Activated T-helper 17 cell treated with anti-CD3 and anti-CD28 coated beads, Interleukin-2, amount 50 U/mL, for 72 hours (primary cell): ENCODE data around the gene CDRT4. TPM values are rescaled to one million over a fixed set of nuclear protein-coding genes. Genes with fewer than 3 reads are reported as not detected.

Experiments
- ATAC-seq: fragments of 150-1000 bp; cut with Tn5 transposase; replicated peaks from 2 replicates; pipeline ENCODE4 v1.10.0; 2021; ENCODE audit warnings: mild to moderate bottlenecking, moderate library complexity
- H3K27ac Mint-ChIP-seq: one replicate; pipeline ENCODE4 v1.8.0; 2022; ENCODE audit warnings: mixed read lengths
- H3K27me3 Mint-ChIP-seq: one replicate; pipeline ENCODE4 v1.8.0; 2022; ENCODE audit warnings: mixed read lengths
- H3K36me3 Mint-ChIP-seq: one replicate; pipeline ENCODE4 v1.8.0; 2022; ENCODE audit warnings: low read depth, mild to moderate bottlenecking, mixed read lengths
- H3K4me1 Mint-ChIP-seq: one replicate; pipeline ENCODE4 v1.8.0; 2022; ENCODE audit warnings: mixed read lengths
- H3K4me3 Mint-ChIP-seq: one replicate; pipeline ENCODE4 v1.8.0; 2022; ENCODE audit warnings: mild to moderate bottlenecking, mixed read lengths
- H3K9me3 Mint-ChIP-seq: one replicate; pipeline ENCODE4 v1.8.0; 2022; ENCODE audit warnings: mixed read lengths
- total RNA-seq, 2 donors: library from RNA; stranded (reverse); gene quantifications; one replicate each; pipeline ENCODE4 v1.2.3, GENCODE V29; 2022

CDRT4 gene
- total RNA-seq, 2 donors from 2014 or later = 5.8 to 8.0 TPM

- ATAC-seq = peak; percentile 89
- Mint-ChIP-seq H3K36me3 (peaks cover 26% of the 10 kb centered on the region), H3K27me3 (no peaks in the 10 kb centered on the region), H3K27ac (peak overlapping the region; percentile 34), H3K9me3 (no peaks in the 10 kb centered on the region), H3K4me3 (no peak overlapping the region), H3K4me1 (peaks cover 6% of the 10 kb centered on the region)
Observed at GRCh38 chr17:15502369-15503112, 35.1 kb upstream of the CDRT4 start.

DNA sequence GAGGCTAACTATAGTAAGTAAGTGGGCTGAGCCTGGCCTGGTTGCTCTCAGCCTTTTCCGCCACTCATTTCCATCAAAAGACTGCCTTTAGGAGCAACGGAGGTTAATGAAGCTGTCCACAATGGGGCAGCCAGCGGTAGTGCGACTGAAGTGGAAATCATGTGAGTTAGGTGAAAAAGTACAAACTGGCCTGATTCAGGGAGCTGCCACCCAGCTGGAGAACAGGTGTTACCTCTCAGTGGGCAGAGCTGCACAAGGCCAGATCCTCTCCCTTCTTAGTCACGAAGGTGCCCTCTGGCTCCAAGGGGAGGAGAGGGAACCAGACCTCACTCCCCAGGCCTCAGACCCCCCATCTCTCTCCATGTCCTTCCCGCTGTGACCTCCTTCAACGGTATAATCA is 34.4 kb upstream of the CDRT4 start:
- H3K27ac Mint-ChIP-seq = no peak overlapping the region
- peaks cover 31% of the 10 kb centered on the region for H3K36me3 Mint-ChIP-seq
- H3K9me3 Mint-ChIP-seq = no peaks in the 10 kb centered on the region
- H3K4me3 Mint-ChIP-seq = no peak overlapping the region
- no peak for ATAC-seq
- H3K27me3 Mint-ChIP-seq = no peaks in the 10 kb centered on the region
- peaks cover 6% of the 10 kb centered on the region for H3K4me1 Mint-ChIP-seq

- Mint-ChIP-seq H3K4me3 (no peak overlapping the region), H3K27me3 (no peaks in the 10 kb centered on the region), H3K4me1 (peaks cover 6% of the 10 kb centered on the region), H3K36me3 (peaks cover 26% of the 10 kb centered on the region), H3K9me3 (no peaks in the 10 kb centered on the region), H3K27ac (no peak overlapping the region)
- no peak for ATAC-seq
Observed at GRCh38 chr17:15501282-15501681, 33.9 kb upstream of the CDRT4 start.

DNA sequence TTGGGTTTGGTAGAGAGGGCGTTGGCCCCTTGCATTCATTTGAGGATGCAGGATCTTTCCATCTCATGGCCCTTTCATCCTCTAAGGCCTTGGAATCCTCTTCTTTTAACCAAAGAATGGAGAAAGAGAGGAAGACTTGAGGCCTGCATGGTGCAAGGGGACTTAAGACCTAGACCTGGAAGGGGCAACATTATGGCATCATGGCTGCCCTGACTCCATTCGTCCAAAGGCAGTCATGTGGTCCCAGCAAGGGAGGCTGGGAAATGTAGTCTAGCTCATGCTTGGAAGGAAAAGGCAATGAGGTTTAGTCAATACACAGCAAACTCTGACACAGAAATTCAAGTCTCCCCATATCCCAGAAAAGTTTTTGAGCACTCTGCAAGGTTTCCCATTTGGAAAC is 30.7 kb upstream of the CDRT4 start:
- Mint-ChIP-seq H3K36me3 (peaks cover 25% of the 10 kb centered on the region), H3K4me3 (no peak overlapping the region), H3K27ac (no peak overlapping the region), H3K9me3 (no peaks in the 10 kb centered on the region), H3K4me1 (peaks cover 6% of the 10 kb centered on the region), H3K27me3 (no peaks in the 10 kb centered on the region)
- peak; percentile 43 for ATAC-seq

GRCh38 chr17:15496735-15497670 is 29.6 kb upstream of the CDRT4 start:
- Mint-ChIP-seq H3K4me3 (no peak overlapping the region), H3K4me1 (no peaks in the 10 kb centered on the region), H3K36me3 (peaks cover 19% of the 10 kb centered on the region), H3K27ac (no peak overlapping the region), H3K9me3 (no peaks in the 10 kb centered on the region), H3K27me3 (no peaks in the 10 kb centered on the region)
- ATAC-seq = no peak

GRCh38 chr17:15494821-15495220 is 27.4 kb upstream of the CDRT4 start:
- H3K4me3 Mint-ChIP-seq = no peak overlapping the region
- no peak for ATAC-seq
- no peaks in the 10 kb centered on the region for H3K9me3 Mint-ChIP-seq
- H3K36me3 Mint-ChIP-seq = peaks cover 11% of the 10 kb centered on the region
- no peak overlapping the region for H3K27ac Mint-ChIP-seq
- no peaks in the 10 kb centered on the region for H3K4me1 Mint-ChIP-seq
- no peaks in the 10 kb centered on the region for H3K27me3 Mint-ChIP-seq

DNA sequence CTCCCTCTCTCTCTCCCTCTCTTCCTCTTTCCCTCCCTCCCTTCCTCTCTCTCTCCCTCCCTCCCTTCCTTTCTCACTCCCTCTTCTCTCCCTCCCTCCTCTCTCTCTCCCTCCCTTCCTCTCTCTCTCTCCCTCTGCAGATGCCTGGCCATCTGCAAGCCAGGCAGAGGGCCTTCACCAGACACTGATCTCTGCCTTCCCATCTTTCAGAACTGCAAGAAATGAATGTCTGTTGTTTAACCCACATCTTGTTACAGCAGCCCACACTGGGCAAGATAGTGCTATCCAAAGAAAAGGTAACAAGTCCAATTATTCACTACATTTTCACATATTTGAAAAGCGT is 26.2 kb upstream of the CDRT4 start:
- no peak overlapping the region for H3K4me3 Mint-ChIP-seq
- no peak overlapping the region for H3K27ac Mint-ChIP-seq
- H3K36me3 Mint-ChIP-seq = peaks cover 8% of the 10 kb centered on the region
- no peaks in the 10 kb centered on the region for H3K27me3 Mint-ChIP-seq
- no peaks in the 10 kb centered on the region for H3K9me3 Mint-ChIP-seq
- H3K4me1 Mint-ChIP-seq = no peaks in the 10 kb centered on the region
- no peak for ATAC-seq

DNA sequence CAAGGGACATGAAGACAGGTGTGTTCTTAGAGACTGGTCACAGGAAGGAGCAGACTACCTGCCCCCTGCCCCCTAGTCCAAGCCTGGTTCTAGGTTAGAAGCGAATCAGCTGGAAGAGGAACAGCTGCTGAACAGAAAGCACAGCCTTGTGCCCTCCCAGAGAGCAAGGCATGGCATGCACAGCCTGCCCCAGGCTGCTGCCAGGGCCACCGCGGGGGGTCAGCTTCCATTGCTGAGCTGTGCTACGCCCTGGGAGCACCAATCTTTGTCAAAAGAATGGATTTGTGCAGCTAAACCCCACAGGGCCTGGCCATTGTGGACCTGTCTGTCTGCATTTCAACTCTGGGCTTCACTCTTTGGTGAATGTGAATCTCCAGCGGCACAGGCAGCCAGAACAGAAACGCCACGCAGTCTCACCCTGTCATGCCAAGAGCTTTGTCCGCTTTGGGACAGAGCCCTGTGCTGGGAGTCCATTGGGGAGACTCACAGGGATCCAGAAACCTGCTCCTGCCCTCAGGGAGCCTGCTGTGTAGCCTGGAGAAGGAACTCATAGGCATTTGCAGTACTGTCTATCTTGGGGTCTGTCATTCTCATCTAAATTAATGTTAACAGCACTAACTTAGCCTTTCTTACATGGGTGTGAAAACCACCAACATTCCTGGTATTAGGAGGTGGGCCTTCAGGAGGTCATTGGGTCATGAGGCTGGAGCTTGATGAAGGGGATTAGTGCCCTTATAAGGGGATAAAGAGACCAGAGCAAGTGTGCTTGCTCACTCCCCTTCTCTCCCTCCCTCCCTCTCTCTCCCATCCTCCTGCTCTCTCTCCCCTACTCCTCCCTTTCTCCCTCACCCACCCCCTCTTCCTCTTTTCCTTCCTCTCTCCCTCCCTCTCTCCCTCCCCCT is 25.6 kb upstream of the CDRT4 start:
- no peaks in the 10 kb centered on the region for H3K27me3 Mint-ChIP-seq
- ATAC-seq = no peak
- H3K9me3 Mint-ChIP-seq = no peaks in the 10 kb centered on the region
- no peak overlapping the region for H3K27ac Mint-ChIP-seq
- no peaks in the 10 kb centered on the region for H3K4me1 Mint-ChIP-seq
- peaks cover 6% of the 10 kb centered on the region for H3K36me3 Mint-ChIP-seq
- no peak overlapping the region for H3K4me3 Mint-ChIP-seq

GRCh38 chr17:15492186-15492585 is 24.8 kb upstream of the CDRT4 start:
- H3K36me3 Mint-ChIP-seq = peaks cover 3% of the 10 kb centered on the region
- no peaks in the 10 kb centered on the region for H3K9me3 Mint-ChIP-seq
- no peak overlapping the region for H3K27ac Mint-ChIP-seq
- H3K27me3 Mint-ChIP-seq = no peaks in the 10 kb centered on the region
- no peak overlapping the region for H3K4me3 Mint-ChIP-seq
- no peak for ATAC-seq
- H3K4me1 Mint-ChIP-seq = no peaks in the 10 kb centered on the region

DNA sequence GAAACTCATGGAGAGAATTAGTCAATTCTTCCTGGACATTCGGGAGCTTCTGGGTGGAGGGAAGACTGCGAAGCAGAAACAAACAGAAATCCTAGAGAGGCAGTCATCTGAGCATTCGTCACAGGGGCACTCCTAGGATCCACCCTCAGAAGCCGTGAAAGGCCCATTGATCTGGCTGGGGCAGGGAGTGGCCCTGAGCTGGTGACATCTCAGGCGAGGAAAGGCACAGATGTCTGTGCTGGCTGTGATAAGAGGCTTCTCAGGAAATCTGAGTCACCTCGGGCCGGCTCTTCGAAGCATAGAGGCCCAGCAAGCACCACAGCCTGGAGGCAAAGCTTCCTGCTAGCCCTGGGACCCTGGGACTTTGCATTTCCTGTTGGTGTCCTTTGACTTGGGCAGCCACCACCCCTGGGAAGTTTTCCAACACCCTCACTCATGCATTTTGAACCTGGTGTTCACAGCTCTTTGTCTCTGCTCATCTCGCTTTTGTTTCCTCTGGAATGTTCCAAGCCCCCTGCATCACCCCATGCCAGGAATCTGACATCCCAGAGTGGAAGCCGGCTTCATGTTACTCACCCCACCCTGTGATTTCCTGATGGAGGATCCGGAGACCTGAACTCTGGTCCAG is 23.3 kb upstream of the CDRT4 start:
- Mint-ChIP-seq H3K9me3 (no peaks in the 10 kb centered on the region), H3K4me1 (no peaks in the 10 kb centered on the region), H3K27ac (no peak overlapping the region), H3K36me3 (no peaks in the 10 kb centered on the region), H3K27me3 (no peaks in the 10 kb centered on the region), H3K4me3 (no peak overlapping the region)
- no peak for ATAC-seq

DNA sequence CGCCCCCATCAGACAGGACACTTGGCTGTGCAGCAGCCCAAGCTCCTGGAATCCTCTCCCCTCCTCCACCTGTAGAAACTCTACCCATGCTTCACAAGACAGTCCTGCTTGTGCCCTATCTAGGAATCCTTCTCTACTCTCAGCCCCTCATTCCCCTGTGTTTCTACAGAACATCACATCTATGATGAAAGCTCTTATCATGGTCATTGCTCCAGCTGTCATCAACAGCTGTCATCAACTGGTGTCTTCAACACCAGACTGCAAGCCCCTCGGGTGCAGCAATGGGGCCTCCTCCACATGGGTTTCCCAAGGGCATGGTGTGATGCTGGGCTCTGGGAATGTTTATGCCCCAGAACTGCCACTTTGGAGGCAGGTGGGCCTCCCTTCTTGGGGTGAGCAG is 21.1 kb upstream of the CDRT4 start:
- H3K27ac Mint-ChIP-seq = no peak overlapping the region
- no peak for ATAC-seq
- H3K4me1 Mint-ChIP-seq = no peaks in the 10 kb centered on the region
- H3K4me3 Mint-ChIP-seq = no peak overlapping the region
- no peaks in the 10 kb centered on the region for H3K27me3 Mint-ChIP-seq
- no peaks in the 10 kb centered on the region for H3K36me3 Mint-ChIP-seq
- no peaks in the 10 kb centered on the region for H3K9me3 Mint-ChIP-seq

DNA sequence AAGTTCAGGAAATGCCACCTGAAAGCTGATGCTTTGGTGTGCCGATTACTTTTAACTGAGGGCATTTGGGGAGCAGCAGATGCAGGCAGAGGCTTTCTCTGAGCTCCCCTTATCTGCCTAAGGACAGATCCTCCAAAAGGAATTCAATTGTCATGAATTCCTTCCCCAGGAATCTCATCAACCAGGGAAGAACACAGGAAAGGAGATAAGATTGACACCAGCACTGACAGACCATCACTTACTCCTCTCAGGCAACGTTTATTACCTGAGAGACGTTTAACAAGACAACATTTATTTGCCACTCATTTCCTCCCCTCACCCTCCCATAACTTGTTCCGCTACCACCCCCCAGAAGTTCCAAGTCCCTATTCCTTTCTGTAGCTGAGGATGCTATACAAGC is 17.6 kb upstream of the CDRT4 start:
- Mint-ChIP-seq H3K4me3 (no peak overlapping the region), H3K9me3 (no peaks in the 10 kb centered on the region), H3K36me3 (peaks cover 4% of the 10 kb centered on the region), H3K4me1 (no peaks in the 10 kb centered on the region), H3K27ac (no peak overlapping the region), H3K27me3 (no peaks in the 10 kb centered on the region)
- no peak for ATAC-seq

DNA sequence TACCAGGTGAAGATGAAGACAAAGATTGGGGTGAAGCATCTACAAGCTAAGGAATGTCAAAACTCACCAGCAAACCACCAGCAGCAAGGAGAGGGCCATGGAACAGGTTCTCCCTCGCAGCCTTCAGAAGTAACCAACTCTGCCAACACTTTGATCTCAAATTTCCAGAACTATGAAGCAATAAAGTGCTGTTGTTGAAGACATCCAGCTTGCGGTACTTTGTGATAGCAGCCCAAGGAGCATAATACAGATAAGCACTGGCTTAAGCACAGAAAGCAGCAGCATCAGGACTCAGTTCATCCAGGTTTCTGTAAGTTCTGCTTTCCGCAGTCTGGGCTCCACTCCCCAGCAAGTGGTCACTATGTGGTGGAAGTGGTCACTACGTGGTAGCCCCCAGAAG is 16.0 kb upstream of the CDRT4 start:
- H3K4me1 Mint-ChIP-seq = no peaks in the 10 kb centered on the region
- H3K27ac Mint-ChIP-seq = no peak overlapping the region
- H3K27me3 Mint-ChIP-seq = no peaks in the 10 kb centered on the region
- H3K36me3 Mint-ChIP-seq = peaks cover 4% of the 10 kb centered on the region
- H3K4me3 Mint-ChIP-seq = no peak overlapping the region
- no peaks in the 10 kb centered on the region for H3K9me3 Mint-ChIP-seq
- ATAC-seq = no peak

GRCh38 chr17:15482476-15482875 is 15.1 kb upstream of the CDRT4 start:
- no peak for ATAC-seq

More at GRCh38 chr17:15482476-15482875, 15.1 kb upstream of the CDRT4 start:
- Mint-ChIP-seq H3K4me3 (no peak overlapping the region), H3K9me3 (no peaks in the 10 kb centered on the region), H3K4me1 (no peaks in the 10 kb centered on the region), H3K27me3 (no peaks in the 10 kb centered on the region), H3K27ac (no peak overlapping the region), H3K36me3 (peaks cover 4% of the 10 kb centered on the region)
